Heart left ventricle (tissue), 13 donors: Measurements from ENCODE around the gene TBC1D21.

ENCODE experiments used
- CTCF ChIP-seq, 12 donors: fragments of 200-600 bp; sonication (generic) in 4 of 12; IDR thresholded peaks; one replicate each; pipeline versions ENCODE4 v1.5.0 to v1.8.0; 2018 to 2022; ENCODE audit warnings: antibody characterized with exemption in 12 of 12, mild to moderate bottlenecking in 5 of 12
- POLR2A ChIP-seq, 2 donors: fragments of 450-650 bp; IDR thresholded peaks; one replicate each; pipeline ENCODE4 v1.6.1; 2017; ENCODE audit warnings: antibody characterized with exemption in 2 of 2, mild to moderate bottlenecking in 2 of 2, moderate library complexity in 2 of 2
- donor health status: ischemic (EF 13 %, LVEDD 7.1; RV severe dilation, severe dysfunction).
- donor health status: DM: no; HTN: yes; CAD: no.
- donor health status: DM: no; HTN: no; CAD: no.
- donor health status: ischemic (EF 25% LVEDD 6.9; RV normal size, moderate dysfunction).
- donor health status: ischemic (EF 25% LVEDD 5.7; RV mildly dilated, moderate dysfunction).
- donor health status: ischemic (EF 35%, LVEDD 5.7; RV mildly dilated, moderate dysfunction).
- donor health status: nonischemic (EF 11% LVEDD 7.7; RV severe dilation, severe dysfunction).
- donor health status: DM: yes; HTN: yes; CAD: no.
- donor health status: PGD.
- donor health status: ischemic (EF 29% LVEDD 5.4; RV normal size, mild dysfunction).
- donor health status: nonischemic (EF 23%, LVEDD 6.1; RV moderate dilation, normal function).

DNA sequence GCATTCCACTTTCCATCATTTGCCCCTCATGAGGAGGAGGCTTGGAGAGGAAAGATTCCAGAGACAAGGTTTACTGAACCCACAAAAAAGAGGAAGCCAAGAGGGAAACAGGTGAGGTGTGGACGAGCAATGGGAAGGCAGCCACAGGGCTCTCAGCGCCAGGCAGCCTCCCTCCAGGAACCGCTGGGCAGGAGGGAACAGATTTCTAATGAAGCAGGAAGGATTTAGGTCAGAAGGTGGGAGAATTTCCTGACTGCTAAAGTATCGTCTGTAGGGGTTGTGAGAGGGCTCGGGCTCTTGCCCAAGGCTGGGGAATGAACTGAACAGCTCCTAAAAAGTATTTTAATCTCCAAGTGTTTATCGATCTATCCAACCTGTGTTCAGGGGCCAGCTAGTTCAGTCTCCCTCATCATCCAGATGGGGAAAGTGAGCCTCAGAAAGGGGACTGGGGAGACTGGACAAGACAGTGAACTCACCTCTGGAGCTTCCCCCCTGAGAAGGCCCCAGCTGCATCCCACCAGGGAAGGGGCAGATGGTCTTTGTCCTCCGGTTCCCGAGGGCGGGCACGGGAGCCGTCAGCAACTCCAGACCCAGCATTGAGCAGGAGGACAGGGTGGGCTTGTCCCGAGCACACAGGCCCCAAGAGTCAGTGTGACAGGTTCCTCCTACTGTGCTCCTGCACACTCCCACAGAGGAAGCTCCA is 63.4 kb downstream of the TBC1D21 start:
- TF ChIP-seq CTCF (IDR thresholded peaks at IDR 0.05) (no peak), POLR2A (IDR thresholded peaks at IDR 0.05) (no peak)
